ENCODE results near the gene ZNF792. TPM values are rescaled to one million over a fixed set of nuclear protein-coding genes. Genes with fewer than 3 reads are reported as not detected.
"Not testable (repeated sequence)": the region's sequence is repeated elsewhere in the genome, so short reads cannot be mapped to it uniquely, and the experiment has no call there.

Gene ZNF792
- total RNA-seq, 1 donor from 2014 or later, result 19.0 TPM

DNA sequence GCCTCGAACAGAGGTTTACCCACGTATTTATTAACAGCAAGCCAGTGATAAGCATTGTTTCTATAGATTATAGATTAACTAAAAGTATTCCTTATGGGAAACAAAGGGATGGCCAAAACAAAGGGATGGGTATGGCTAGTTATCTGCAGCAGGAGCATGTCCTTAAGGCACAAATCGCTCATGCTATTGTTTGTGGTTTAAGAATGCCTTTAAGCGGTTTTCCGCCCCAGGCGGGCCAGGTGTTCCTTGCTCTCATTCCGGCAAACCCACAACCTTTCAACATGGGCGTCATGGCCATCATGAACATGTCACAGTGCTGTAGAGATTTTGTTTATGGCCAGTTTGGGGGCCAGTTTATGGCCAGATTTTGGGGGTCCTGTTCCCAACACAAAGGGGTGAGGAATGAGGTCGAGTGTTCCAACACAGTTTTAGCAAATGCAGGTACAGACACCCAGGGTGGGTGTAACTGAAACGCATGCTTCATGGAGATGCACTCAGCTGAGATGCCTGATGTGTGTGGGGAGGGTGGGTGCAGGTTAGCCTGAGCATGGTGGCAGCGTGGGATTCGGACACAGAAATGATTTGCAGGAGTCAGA, 6.3 kb upstream of the ZNF792 start:
- DNase-seq, result not testable (repeated sequence)

DNA sequence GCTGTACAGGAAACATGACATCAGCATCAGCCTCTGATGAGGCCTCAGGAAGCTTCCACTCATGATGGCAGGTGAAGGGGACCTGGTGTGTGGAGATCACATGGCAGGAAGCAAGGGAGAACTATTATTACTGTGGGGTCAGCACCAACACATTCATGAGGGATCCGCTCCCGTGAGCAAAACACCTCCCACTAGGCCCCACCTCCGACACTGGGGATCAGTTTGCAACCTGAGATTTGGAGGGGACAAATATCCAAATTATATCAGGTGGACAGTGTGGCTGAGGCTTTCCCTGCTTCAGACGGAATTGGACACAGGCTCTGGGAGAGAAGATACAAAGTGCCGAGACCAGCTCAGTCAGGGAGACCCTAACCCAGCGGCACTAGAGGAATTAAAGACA, 5.7 kb upstream of the ZNF792 start:
- DNase-seq, result no peak

DNA sequence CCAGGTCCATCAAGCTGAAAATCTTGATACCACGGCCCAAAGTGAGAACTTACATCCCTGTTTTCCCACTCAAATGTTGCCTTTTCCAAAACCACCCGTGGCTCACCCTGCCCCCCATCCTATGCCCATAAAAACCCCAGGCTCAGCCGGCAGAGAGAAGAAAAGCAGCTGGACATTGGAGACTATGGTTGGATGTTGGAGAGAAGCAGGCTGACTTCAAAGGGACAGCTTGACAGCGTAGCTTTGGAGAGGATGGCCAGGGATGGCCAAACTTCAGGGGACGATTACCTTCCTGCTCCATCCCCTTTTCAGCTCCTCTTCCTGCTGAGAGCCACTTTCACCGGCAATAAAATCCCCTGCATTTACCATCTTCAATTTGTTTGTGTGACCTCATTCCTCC, 3.5 kb upstream of the ZNF792 start:
- no peak for DNase-seq

DNA sequence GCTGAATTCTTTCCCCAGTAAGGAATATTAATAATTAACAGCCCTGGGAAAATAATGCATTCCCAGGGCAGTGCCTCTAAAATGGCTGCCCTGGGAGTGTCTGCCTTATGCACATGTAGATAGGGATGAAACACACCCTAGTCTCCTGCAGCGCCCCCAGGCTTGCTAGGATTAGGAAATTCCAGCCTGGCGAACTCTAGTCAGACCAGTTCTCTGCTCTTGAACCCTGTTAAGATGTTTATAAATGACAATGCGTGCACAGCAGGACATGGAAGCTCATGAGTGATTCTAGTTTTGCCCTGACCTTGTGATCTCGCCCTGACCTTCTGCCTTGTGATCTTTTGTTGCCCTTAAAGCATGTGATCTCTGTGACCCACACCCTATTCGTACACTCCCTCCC, 1.5 kb upstream of the ZNF792 start:
- DNase-seq, result not testable (repeated sequence)

DNA sequence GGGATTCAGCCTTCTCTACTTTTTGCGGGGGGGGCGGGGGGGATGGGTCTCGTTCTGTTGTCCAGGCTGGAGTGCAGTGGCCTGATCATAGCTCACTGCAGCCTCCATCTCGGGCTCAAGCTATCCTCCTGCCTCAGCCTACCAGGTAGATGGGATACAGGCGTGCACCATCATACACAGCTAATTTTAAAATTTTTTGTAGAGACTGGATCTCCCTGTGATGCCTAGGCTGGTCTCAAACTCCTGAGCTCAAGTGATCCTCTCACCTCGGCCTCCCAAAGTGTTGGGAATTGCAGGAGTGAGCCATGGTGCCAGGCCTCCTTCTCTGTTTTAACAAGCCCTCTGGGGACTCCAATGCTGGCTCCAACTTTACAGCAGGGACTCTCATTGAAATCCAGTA, 569 bp upstream of the ZNF792 start:
- DNase-seq, result no peak

DNA sequence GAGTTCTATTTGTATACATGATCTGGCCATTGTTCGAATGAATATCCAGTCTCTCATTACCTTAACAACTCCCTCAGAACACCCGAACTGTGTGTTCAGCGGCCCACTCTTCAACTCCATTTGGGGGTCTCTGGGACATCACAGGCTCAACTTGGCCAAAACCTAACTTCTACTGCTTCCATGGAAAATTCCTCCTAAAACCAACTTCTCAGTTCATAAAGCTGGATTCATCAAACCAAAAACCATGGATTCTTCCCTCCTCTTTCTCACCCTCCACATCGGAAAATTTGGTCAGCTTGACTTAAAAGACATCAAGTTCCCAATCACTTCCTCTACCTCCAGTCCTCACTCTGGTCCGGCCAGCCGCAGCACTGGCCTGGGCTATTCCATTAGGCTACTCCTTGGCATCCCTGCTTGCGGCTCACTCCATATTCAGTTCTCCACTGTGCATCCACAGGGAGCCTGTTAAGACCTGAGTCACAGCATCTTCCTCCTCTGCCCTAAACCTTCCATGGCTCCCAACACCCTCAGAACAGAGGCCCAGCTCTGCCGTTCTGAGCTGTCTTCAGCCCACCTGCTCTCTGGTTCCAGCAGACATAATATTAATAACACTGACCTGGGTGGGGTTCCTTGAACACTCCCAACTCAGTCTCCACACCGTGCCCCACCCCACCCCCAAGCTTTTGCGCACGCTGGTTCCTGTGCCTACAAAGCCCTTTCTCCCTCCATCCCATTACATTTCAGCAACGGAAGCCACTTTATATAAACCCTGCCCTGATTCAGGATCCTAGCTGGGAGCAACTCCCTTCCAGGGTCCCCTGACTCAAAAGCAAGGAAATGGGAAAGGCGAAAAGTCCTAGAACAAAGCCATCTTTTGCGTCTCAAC, 1.1 kb downstream of the ZNF792 start:
- no peak for DNase-seq

DNA sequence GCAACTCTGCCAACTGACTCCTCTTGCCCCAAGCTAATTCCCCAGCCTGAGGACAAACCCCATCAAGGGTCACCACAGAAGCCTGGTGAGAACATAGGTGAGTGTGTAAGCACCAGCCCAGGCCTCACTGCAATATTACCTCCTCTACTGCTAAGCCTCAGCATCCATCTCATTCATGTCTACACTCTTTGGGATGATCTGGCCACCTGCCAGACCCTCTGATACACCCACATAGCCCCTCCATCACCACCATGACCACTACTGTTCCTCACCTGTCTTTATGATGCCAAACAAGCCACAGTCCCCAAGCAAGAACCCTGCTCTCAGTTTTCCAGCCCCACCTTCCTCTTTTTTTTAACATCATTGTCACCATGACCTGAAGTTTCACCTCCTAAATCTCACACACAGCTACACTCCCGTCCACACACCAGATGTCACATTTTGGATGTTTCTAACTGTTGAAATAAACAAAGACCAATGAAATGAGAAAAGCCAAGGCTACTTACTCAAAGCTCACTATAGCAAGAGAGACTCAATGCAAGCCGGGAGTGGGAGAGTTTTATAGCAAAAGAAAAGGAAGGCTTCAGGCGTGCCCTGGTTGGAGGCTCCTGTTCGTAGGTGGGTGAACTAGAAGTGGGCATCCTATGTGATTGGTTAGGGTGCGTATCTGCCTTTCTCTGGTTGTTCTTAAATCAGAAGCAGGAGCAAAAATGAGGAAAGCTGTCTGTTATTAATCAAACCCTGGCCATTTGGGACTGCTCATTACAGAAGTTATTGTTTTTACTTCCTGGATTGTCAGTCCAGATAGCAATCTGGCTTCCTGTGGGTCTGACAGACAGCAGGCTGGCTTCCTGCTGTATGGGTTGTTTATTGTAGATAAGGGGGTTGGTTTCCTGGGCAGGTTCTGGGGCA, 2.0 kb downstream of the ZNF792 start:
- DNase-seq, result no peak

DNA sequence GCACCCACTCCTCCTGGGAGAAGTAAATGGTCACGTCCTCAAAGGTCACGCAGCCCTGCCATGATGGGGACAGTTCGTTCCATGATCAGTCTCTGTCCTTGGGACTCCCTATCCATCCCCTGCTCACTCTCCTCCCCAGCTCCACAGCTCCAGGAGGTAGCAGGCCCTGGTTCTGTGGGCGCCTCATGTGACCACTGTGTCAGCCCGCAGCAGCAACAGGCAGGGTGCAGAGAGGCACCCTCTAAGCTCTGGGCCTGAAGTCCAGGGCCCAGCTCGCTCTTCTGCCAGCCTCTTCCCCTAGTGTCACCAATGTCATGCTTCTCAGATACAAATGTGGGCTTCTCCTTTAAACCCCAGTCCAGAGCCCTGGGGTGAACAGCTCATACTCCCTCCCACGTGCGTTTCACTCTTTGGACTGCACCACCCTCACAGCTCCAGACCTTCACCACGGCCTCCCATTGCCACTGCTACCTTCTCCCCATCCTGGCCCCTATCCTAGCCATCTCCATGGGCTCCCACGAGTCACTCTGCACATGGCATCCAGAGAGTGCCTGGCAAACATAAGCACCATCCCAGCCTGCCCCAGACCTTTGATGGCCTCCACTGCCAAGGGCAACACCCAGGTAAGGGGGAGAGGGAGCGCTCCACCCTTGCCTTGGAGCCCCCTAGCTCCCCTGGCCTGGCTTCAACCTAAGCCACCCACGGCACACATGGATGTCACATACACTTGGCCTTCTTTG, 2.9 kb downstream of the ZNF792 start:
- no peak for DNase-seq

DNA sequence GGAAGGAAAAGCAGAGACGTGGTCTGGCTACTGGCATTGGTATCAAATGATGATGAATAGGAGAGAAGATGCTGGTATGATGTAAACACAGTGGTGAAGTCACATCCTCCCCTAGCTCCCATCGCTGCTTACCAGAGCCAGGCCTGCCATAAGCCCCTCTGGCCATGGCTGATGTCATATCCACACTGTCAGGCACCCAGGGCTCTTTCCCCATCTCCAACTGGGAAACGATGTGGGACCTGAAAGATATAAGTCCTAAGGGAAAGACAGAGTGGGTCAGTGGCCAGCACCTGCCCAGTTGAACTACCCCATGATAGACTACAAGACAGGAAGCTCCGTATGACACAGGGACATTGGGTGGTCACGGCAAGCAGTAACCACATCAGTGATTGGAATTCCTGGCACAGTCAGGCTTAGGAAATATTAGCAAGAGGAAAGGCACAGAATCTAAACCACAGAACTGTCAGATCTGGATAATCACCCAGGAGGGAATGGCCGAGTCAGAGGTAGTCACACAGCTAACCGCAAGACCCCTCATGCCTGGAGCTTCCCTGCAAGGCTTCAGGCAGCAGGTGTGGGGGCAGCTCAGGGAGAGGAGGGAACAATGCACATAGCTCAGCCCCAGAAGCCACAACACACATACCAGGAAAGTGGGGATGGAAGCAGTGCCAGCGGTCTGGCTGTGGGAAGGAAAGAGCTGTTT, 3.8 kb downstream of the ZNF792 start:
- no peak for DNase-seq

DNA sequence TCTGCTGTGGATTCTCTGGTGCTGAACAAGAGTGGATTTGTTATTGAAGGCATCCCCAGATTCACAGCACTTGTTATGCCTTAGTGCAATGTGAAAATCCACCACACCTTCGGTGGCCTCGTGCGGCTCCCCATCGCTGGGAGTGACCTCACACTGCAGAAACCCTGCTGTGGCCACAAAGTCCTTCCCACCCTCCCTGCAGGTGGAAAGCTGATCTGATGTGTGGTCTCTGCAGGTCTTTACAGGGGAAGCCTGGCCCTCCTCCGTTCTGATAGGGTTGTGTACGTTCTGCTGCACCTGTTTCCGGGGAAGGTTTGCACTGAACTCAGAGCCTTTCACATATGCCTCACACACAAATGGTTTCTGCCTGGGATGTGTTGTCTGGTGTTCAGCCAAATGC, 5.0 kb downstream of the ZNF792 start:
- no peak for DNase-seq

DNA sequence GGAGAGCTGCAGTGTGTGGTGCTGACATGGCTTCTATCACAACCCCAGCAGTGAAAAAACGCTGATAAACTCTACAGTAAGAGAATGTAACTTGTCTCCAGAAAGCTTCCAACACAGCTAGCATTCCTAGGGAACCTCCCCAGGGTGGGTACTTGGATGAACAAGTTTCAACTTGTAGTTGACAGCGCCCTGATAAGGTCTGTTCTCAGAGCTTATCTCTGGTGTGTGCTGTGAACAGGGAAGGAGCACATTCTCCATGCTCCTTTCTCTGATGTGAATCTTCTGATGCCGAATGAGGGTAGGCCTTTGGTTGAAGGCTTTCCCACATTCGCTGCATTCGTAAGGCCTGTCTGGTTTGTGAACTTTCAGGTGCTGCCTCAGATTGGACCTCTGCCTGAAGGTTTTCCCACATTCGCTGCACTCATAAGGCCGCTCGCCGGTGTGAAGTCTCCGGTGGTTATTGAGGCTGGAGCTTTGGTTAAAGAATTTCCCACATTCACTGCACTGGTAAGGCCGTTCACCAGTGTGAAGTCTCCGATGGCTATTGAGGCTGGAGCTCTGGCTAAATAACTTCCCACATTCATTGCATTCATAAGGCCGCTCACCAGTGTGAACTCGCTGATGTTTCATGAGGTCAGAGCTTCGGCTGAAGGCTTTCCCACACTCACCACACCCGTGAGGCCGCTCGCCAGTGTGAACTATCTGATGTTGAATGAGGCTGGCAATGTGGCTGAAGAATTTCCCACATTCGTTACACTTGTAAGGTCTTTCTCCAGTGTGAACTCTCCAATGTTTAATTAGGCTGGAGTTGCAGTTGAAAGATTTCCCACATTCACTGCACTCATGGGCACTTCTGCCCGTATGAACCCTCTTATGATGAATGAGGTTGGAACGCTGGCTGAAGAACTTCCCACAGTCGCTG, 5.9 kb downstream of the ZNF792 start:
- DNase-seq, result no peak

DNA sequence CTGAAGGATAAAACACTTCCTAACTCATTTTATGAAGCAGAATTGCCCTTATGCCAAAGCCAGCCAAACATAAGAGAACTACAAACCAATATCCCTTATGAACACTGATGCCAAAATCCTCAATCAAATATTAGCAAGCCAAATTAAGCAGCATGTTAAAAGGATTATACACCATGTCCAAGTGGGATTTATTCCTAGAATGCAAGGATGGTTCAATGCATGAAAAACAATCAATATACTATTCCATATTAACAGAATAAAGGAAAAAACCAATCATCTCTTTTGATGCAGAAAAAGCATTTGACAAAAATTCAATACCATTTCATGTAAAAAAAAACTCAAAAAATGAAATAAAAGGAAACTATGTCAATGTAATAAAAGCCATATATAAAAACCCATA, 10.9 kb downstream of the ZNF792 start:
- no peak for DNase-seq

DNA sequence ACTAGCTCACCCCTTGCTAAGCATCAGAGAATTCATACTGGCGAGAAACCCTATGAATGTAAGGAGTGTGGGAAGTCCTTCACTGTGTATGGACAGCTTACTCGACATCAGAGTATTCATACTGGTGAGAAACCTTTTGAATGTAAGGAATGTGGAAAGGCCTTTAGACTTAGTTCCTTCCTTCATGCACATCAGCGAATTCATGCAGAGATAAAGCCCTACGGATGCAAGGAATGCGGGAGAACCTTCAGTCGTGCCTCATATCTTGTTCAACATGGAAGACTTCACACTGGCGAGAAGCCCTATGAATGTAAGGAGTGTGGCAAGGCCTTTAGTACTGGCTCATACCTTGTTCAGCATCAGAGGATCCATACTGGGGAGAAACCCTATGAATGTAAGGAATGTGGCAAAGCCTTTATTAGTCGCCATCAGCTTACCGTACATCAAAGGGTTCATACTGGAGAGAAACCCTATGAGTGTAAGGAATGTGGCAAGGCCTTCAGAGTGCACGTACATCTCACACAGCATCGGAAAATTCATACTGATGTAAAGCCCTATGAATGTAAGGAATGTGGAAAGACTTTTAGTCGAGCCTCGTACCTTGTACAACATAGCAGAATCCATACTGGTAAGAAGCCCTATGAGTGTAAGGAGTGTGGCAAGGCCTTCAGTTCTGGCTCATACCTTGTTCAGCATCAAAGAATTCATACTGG, 20.0 kb downstream of the ZNF792 start:
- no peak for DNase-seq

DNA sequence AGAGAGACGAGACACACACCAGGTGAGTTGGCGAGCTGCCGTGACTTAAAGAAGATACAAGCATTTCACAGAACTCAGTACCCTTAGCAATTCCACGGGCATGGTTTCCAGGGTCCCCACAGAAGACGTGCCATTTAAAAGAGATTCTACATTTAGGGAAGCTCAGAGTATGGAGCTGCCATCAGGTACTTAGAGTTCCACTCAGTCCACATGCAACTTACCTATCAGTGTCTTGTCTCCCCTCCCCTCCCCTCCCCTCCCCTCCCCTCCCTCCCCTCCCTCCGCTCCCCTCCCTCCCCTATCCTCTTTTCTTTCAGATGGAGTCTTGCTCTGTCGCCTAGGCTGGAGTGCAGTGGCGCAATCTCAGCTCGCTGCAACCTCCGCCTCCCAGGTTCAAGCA, 25.1 kb downstream of the ZNF792 start:
- DNase-seq, result no peak

DNA sequence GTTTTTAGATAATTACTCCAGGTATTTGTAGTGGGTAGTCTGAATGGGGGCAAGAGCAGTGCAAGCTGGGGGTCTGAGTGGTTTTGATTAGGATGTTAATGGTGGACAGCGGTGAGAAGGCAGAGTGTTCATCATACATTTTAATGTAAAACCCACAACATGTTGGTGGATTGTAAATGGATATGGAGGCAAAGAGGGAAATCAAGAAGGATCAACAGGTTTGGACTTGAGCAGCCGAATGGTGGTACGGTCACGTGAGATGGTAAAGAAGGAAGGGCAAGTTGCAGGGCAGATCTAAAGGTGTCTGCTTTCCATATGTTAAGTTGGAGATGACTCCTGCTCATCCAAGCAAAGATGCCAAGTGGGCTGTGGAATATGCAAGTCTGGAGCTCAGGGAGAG, 27.8 kb downstream of the ZNF792 start:
- no peak for DNase-seq

DNA sequence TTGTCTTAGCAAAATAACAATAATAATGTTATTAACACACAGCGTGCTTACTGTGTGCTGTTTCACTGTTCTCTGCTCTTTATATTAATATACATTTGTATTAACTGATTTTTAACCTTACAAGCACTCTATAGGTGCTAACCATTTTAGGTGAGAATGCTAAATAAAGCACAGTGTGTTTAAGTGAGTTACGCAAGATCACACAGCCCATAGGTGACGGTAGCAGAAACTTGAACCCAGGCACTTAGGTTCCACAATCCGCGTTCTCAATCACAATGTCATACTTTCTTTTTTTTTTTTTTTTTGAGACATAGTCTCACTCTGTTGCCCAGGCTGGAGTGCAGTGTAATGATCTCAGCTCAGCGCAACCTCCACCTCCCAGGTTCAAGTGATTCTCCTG, 31.5 kb downstream of the ZNF792 start:
- no peak for DNase-seq

DNA sequence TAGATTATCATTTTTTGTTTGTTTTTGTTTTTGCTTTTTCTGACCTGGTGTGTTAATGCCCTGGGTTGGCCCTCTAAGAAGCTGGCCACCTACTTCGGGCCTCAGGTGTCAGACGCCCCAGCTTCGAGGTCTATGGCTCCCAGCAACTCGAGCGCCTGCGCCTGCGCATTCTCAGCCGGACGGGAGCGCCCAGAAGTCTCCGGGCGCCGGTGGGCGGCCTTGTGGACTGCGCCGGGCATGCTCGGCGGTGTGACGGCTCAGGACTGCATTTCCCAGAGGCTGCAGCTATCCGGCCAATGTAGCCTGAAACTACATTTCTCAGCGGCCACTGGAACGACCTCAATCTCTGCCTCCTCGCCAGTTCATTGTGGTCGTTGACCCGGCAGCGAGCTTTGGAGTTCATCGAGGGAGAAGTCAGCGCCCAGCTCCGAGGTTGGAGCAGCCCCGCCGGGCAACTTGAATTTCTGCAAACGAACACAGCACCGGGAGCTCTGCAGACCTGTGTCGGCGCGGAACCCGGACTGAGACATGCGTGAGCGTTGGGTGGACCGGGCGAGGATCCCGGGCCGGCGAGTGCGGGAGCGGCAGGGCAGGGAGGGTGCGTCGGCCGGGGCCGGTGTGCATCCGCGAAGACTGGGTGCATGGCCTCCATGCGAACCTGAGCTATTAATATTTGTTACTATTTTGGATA, 37.2 kb downstream of the ZNF792 start, which contains the start of gene ZNF30:
ZNF30 (plus strand) TSS at position 219 of the 691 bp plus-strand sequence. CDS start 3,045 bp downstream, outside the sequence.
- peak; percentile 85 for DNase-seq

DNA sequence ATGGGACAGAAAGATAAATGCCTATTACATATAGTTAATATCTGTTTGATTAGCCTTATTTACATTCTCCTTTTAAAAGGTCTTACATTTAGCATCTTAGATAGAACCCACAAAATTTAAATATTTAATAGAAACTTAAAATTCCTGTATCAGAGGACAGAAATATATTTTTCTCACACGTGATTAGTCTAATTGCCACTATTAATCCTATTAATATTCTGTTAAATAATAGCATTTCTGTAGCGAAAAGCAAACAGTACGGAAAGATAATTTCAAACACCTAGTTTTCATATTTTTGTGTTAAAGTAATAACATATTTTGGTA, 37.7 kb downstream of the ZNF792 start:
- DNase-seq, result no peak

DNA sequence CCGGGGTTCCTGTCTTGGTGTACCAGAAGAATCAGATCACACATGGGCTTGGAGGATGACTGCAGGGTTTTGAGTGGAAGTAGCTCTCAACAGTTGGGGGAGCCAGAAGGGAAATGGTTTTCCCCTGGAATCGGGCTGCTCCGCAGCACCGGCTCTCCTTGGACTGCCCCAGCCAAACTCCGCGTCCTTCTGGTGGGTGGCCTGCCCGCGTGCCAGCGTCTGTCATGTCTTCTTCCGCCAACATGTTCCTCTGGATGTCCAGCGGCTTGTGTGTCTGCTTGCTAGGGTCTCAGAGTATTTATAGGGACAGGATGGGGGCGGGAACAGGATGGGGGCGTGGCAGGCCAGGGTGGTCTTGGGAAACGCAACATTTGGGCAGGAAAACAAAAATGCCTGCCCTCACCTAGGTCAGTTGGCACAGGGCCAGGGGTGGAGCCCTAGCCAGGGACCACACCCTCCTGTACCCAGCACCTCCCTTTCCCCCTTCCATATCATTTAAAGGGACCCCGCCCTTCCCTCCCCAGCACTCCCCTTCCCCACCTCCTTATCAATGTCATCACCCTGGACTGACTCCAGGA, 38.7 kb downstream of the ZNF792 start:
- DNase-seq, result no peak
